ENCODE measurements around the gene HOXC9.
A peak's percentile ranks its signal among the peaks of the same experiment; 100 is the strongest.

Gene HOXC9

DNA sequence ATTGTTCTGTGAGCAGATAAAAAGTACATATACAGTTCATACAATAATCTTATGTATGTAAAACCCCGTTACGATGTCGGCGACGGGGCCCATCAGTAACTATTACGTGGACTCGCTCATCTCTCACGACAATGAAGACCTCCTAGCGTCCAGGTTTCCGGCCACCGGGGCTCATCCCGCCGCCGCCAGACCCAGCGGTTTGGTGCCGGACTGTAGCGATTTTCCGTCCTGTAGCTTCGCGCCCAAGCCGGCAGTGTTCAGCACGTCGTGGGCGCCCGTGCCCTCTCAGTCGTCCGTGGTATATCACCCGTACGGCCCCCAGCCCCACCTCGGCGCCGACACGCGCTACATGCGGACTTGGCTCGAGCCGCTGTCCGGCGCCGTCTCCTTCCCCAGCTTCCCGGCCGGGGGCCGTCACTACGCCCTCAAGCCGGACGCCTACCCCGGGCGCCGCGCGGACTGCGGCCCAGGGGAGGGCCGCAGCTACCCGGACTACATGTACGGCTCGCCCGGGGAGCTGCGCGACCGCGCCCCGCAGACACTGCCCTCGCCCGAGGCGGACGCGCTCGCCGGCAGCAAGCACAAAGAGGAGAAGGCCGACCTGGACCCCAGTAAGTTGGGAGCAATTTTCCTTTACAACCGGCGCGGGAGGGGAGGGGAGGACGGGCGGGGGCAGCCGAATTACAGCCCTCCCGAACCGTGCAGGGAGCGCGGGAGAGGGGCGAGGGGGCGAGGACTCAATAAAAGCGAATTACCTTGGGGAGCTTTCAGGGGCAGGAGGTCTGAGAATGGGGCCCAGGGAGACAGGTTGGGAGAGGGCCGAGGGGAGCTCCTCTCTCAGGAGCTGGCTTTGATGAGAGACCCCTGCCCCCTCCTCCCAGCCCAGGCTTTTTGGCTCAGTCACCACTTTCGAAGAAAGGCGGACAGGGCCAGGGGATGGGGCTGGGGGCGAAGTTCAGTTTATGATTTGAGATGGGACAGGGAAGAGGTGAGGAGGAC, at the start of gene HOXC9:
Gene HOXC9 (plus strand): TSS at position 46 of the 999 bp plus-strand sequence. CDS start 28 bp downstream, at position 74.
- DNase-seq (ENCODE audit: low read depth) = peak; percentile 67

GRCh38 chr12:53950437-53950773, 49.6 kb upstream of the HOXC9 start:
- no peak for DNase-seq (ENCODE audit: low read depth)

- no peak for DNase-seq (ENCODE audit: low read depth)
These were observed 49.0 kb upstream of the HOXC9 start for GRCh38 chr12:53950789-53951576.

GRCh38 chr12:53951577-53952334, 48.2 kb upstream of the HOXC9 start:
- no peak for DNase-seq (ENCODE audit: low read depth)

- DNase-seq (ENCODE audit: low read depth) = no peak
These were observed 47.6 kb upstream of the HOXC9 start for GRCh38 chr12:53952335-53952694.

GRCh38 chr12:53952871-53953734, 46.9 kb upstream of the HOXC9 start:
- no peak for DNase-seq (ENCODE audit: low read depth)

- no peak for DNase-seq (ENCODE audit: low read depth)
These were observed 45.9 kb upstream of the HOXC9 start for GRCh38 chr12:53953831-53954693.

- DNase-seq (ENCODE audit: low read depth) = no peak
These were observed 45.3 kb upstream of the HOXC9 start, which contains the start of gene HOXC12 for GRCh38 chr12:53954694-53955035. HOXC12 (plus strand) TSS chr12:53954903; CDS start chr12:53954930, 27 bp downstream.

GRCh38 chr12:53955036-53955775, 44.8 kb upstream of the HOXC9 start:
- no peak for DNase-seq (ENCODE audit: low read depth)

DNA sequence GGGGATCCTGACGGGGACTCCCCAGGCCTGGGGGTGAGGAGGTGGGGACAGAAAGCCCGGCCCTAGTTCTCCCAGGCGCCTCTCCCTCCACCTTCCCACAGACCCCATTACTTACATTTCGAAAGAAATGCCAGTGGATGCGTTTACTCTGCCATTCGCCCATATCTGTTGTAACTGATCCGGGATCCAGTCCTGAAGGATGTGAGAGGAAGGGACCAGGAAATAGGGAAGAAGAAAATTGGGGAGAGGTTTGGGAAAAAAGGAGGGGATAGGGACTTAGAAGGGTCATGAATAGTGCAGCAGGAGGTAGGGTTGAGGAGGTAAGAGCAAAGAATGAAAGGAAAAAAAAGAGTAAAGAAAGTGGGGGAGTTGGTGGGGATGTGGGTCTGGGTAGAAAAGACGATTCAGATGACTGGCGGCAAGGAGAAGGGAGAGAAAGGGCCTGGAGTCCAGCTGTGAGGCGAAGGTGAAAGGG, 44.1 kb upstream of the HOXC9 start:
- no peak for DNase-seq (ENCODE audit: low read depth)

GRCh38 chr12:53956251-53956887, 43.6 kb upstream of the HOXC9 start:
- DNase-seq (ENCODE audit: low read depth) = no peak

GRCh38 chr12:53956914-53957536, 42.9 kb upstream of the HOXC9 start:
- DNase-seq (ENCODE audit: low read depth) = no peak

GRCh38 chr12:53958128-53958527, 41.8 kb upstream of the HOXC9 start:
- DNase-seq (ENCODE audit: low read depth) = no peak

- DNase-seq (ENCODE audit: low read depth) = no peak
These were observed 40.6 kb upstream of the HOXC9 start for GRCh38 chr12:53959314-53959713.

GRCh38 chr12:53960187-53961024, 39.6 kb upstream of the HOXC9 start:
- DNase-seq (ENCODE audit: low read depth) = no peak

DNA sequence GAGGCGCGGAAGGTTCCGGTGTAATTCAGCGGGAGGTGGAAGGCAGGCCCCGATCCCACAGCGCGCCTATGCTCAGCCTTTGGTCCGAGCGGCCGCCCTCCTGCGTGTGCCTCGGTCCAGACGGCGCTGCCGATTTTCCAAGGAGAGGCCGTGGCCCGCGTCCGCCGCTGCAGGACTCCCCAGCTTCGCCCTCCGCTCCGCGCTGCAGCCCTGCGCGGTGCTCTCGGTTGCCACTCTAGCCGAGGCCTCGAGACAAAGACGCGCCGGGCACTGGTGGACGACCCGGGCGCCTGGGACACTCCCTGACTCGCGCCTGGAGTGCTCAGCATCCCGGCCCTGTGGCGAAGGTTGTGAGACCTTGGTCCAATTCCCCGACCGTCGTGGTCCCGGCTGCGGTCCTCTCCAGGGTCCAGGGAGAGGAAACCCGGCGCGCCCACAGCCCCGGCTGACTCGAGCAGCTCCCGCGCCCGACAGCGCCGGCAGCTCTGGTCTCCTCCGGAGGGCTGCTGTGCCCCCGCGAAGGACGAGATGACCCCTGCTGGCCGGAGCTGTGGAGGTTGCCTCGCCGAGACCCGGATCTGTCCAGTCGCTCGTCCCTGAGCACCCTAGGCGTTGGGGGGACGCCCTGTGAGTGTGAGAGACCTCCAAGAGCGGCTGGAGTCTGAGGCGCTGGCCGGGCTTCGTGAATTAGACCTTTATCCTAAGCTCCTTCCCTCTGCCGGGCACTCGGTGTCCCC, 38.8 kb upstream of the HOXC9 start:
- no peak for DNase-seq (ENCODE audit: low read depth)

- no peak for DNase-seq (ENCODE audit: low read depth)
These were observed 37.0 kb upstream of the HOXC9 start for GRCh38 chr12:53963005-53963404.

Data from ELR (cell line).